GM19455 (cell line): ENCODE results near the gene POLR1H.

Source experiments
- ATAC-seq: cut with Tn5 transposase; IDR thresholded peaks from one replicate; pipeline ENCODE4 v1.9.1; 2021; ENCODE audit not compliant: unreplicated experiment

POLR1H gene

GRCh38 chr6:30093951-30094661 is 33.0 kb downstream of the POLR1H start:
- ATAC-seq, result no peak

GRCh38 chr6:30096829-30097228 is 35.8 kb downstream of the POLR1H start:
- no peak for ATAC-seq

GRCh38 chr6:30097902-30098768 is 37.1 kb downstream of the POLR1H start:
- no peak for ATAC-seq

- no peak for ATAC-seq
Observed at GRCh38 chr6:30100154-30100553, 39.1 kb downstream of the POLR1H start.

GRCh38 chr6:30100585-30101443 is 39.7 kb downstream of the POLR1H start:
- no peak for ATAC-seq

GRCh38 chr6:30101444-30102413 is 40.7 kb downstream of the POLR1H start:
- no peak for ATAC-seq

GRCh38 chr6:30102414-30102969 is 41.4 kb downstream of the POLR1H start:
- ATAC-seq, result peak; percentile 13

- ATAC-seq, result peak; percentile 70
Observed at GRCh38 chr6:30102970-30103871, 42.2 kb downstream of the POLR1H start.

GRCh38 chr6:30103872-30104179 is 42.8 kb downstream of the POLR1H start:
- no peak for ATAC-seq

- ATAC-seq, result no peak
Observed at GRCh38 chr6:30104661-30105060, 43.6 kb downstream of the POLR1H start.

GRCh38 chr6:30111266-30111856 is 50.3 kb downstream of the POLR1H start:
- no peak for ATAC-seq

GRCh38 chr6:30112402-30112994 is 51.4 kb downstream of the POLR1H start:
- no peak for ATAC-seq

GRCh38 chr6:30113003-30113759 is 52.1 kb downstream of the POLR1H start, which contains the start of gene TRIM31:
Gene TRIM31, minus strand, starts transcription at chr6:30113090. Its CDS starts 285 bp downstream, at chr6:30112805.
- ATAC-seq, result no peak

- ATAC-seq, result no peak
Observed at GRCh38 chr6:30113841-30114240, 52.8 kb downstream of the POLR1H start.
